GM18909 (cell line): Measurements from ENCODE around the gene CEACAM7.
"Not testable (repeated sequence)": the region's sequence is repeated elsewhere in the genome, so short reads cannot be mapped to it uniquely, and the experiment has no call there.

Experiments used
- ATAC-seq: cut with Tn5 transposase; IDR thresholded peaks from one replicate; pipeline ENCODE4 v1.9.1; 2021; ENCODE audit warnings: mild to moderate bottlenecking; ENCODE audit not compliant: unreplicated experiment, poor library complexity

Gene CEACAM7

GRCh38 chr19:41688098-41688497, at the start of gene CEACAM7:
CEACAM7 (minus strand) TSS chr19:41688270; CDS start chr19:41688165, 105 bp downstream.
- no peak for ATAC-seq

- no peak for ATAC-seq
Observed at GRCh38 chr19:41735071-41735600, 47.1 kb upstream of the CEACAM7 start.

GRCh38 chr19:41734585-41734984, 46.5 kb upstream of the CEACAM7 start:
- ATAC-seq: no peak

GRCh38 chr19:41734156-41734555, 46.1 kb upstream of the CEACAM7 start:
- no peak for ATAC-seq

- no peak for ATAC-seq
Observed at GRCh38 chr19:41726493-41726892, 38.4 kb upstream of the CEACAM7 start.

GRCh38 chr19:41720103-41720502, 32.0 kb upstream of the CEACAM7 start:
- ATAC-seq: no peak

GRCh38 chr19:41718761-41719160, 30.7 kb upstream of the CEACAM7 start:
- ATAC-seq: no peak

GRCh38 chr19:41714598-41714997, 26.5 kb upstream of the CEACAM7 start:
- ATAC-seq: no peak

- ATAC-seq: no peak
Observed at GRCh38 chr19:41711376-41712261, 23.5 kb upstream of the CEACAM7 start.

GRCh38 chr19:41709951-41710645, 22.0 kb upstream of the CEACAM7 start:
- ATAC-seq: no peak

GRCh38 chr19:41709516-41709915, 21.4 kb upstream of the CEACAM7 start:
- not testable (repeated sequence) for ATAC-seq

- ATAC-seq: no peak
Observed at GRCh38 chr19:41708481-41708880, 20.4 kb upstream of the CEACAM7 start, which contains the start of gene CEACAM5. CEACAM5 (plus strand) TSS chr19:41708626; CDS start chr19:41708732, 106 bp downstream.

- ATAC-seq: no peak
Observed at GRCh38 chr19:41707871-41708371, 19.9 kb upstream of the CEACAM7 start.

GRCh38 chr19:41707502-41707812, 19.4 kb upstream of the CEACAM7 start:
- ATAC-seq: no peak

- ATAC-seq: no peak
Observed at GRCh38 chr19:41706741-41707501, 18.9 kb upstream of the CEACAM7 start.

GRCh38 chr19:41705393-41706174, 17.5 kb upstream of the CEACAM7 start:
- ATAC-seq: no peak

- no peak for ATAC-seq
Observed at GRCh38 chr19:41703602-41704293, 15.7 kb upstream of the CEACAM7 start.

GRCh38 chr19:41702171-41702651, 14.1 kb upstream of the CEACAM7 start:
- no peak for ATAC-seq
